ENCODE results near the gene GNG3.

DNA sequence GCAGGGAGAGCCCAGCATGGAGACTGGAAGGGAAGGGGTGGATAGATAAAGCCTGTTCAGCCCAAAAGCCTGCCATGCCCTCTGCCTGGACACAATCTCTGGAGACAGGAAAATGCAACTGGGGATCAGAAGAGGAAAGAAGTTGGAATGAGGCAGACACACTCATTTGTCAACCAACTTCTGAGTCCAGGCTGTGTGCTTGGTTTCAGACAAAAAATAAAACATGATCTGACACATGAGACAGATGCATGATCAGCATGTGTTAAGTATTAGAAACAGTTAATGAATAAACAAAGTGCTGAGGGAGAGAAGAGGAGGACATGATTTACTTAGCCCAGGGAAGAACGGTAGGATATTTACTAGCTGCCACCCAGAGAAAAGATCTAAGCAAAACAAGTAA, 19.0 kb upstream of the GNG3 start:
- TF ChIP-seq, protein P1, sequence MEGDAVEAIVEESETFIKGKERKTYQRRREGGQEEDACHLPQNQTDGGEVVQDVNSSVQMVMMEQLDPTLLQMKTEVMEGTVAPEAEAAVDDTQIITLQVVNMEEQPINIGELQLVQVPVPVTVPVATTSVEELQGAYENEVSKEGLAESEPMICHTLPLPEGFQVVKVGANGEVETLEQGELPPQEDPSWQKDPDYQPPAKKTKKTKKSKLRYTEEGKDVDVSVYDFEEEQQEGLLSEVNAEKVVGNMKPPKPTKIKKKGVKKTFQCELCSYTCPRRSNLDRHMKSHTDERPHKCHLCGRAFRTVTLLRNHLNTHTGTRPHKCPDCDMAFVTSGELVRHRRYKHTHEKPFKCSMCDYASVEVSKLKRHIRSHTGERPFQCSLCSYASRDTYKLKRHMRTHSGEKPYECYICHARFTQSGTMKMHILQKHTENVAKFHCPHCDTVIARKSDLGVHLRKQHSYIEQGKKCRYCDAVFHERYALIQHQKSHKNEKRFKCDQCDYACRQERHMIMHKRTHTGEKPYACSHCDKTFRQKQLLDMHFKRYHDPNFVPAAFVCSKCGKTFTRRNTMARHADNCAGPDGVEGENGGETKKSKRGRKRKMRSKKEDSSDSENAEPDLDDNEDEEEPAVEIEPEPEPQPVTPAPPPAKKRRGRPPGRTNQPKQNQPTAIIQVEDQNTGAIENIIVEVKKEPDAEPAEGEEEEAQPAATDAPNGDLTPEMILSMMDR (conservative IDR thresholded peaks at IDR 0.05; ENCODE audit: low read depth, low read length), result no peak
- TF ChIP-seq RCOR1 (IDR thresholded peaks at IDR 0.05; ENCODE audit: insufficient replicate concordance, low read length) (no peak), RAD21 (IDR thresholded peaks at IDR 0.05; ENCODE audit: low read length) (no peak), MXI1 (IDR thresholded peaks at IDR 0.05; ENCODE audit: borderline replicate concordance, low read depth, low read length) (no peak), MAFK (IDR thresholded peaks at IDR 0.05; ENCODE audit: low read depth, low read length) (no peak), CEBPB (IDR thresholded peaks at IDR 0.05; ENCODE audit: low read depth, low read length) (no peak), SMC3 (IDR thresholded peaks at IDR 0.05; ENCODE audit: low read depth, low read length) (no peak)

Measured in IMR-90 (cell line).